Esophagus squamous epithelium (tissue), 5 donors: ENCODE results near the gene SAPCD1. TPM values are rescaled to one million over a fixed set of nuclear protein-coding genes. Genes with fewer than 3 reads are reported as not detected.

Source experiments
- DNase-seq: peaks from one replicate; lab custom pipeline; 2025; lab: John Stamatoyannopoulos, UW
- H3K27ac ChIP-seq, 4 donors: fragments of 200-600 bp; sonication (generic); one replicate each; pipeline ENCODE4 v1.5.1; 2016 to 2019; ENCODE audit warnings: mild to moderate bottlenecking in 1 of 4
- H3K27me3 ChIP-seq, 4 donors: fragments of 200-600 bp; sonication (generic); 1 replicate in 3 of 4; 2 replicates in 1 of 4; pipeline versions ENCODE4 v1.5.1 to v1.6.0; 2017 to 2021; ENCODE audit warnings: antibody characterized with exemption in 1 of 4
- H3K36me3 ChIP-seq, 3 donors: fragments of 200-600 bp; sonication (generic); one replicate each; pipeline ENCODE4 v1.5.1; 2016 to 2019
- H3K4me1 ChIP-seq, 3 donors: fragments of 200-600 bp; sonication (generic); one replicate each; pipeline ENCODE4 v1.5.1; 2017 to 2019
- H3K4me3 ChIP-seq, 4 donors: fragments of 200-600 bp; sonication (generic); 1 replicate in 3 of 4; 2 replicates in 1 of 4; pipeline ENCODE4 v1.5.1; 2016 to 2019; ENCODE audit warnings: mild to moderate bottlenecking in 2 of 4, moderate library complexity in 1 of 4
- H3K9me3 ChIP-seq, 3 donors: fragments of 200-600 bp; sonication (generic); one replicate each; pipeline ENCODE4 v1.5.1; 2016 to 2019
- POLR2A ChIP-seq, 4 donors: fragments of 450-650 bp; IDR thresholded peaks; one replicate each; pipeline ENCODE4 v1.6.1; 2017; ENCODE audit warnings: antibody characterized with exemption in 4 of 4, mild to moderate bottlenecking in 4 of 4, moderate library complexity in 3 of 4
- WGBS, 2 donors: methylation state at CpG; one replicate each; pipeline ENCODE4 v1.1.5; 2018; 5-methylcytosine and 5-hydroxymethylcytosine counted together
- intact Hi-C: fragments of 100-400 bp; cut with DNase I; formaldehyde crosslinking; loops from one replicate; pipeline ENCODE4 v1.15.0; 2022
- total RNA-seq, 4 donors: library from RNA; depleted of rRNA; stranded (reverse); fragments of >200 nt; gene quantifications; one replicate each; pipeline ENCODE4 v1.1.0, GENCODE V29; 2016
- TF ChIP-seq, protein P1 (sequence below), 6 experiments: fragments of 450-650 bp in 4 of 6; fragments of 200-600 bp in 2 of 6; sonication (generic) in 2 of 6; IDR thresholded peaks; one replicate each; pipeline ENCODE4 v1.5.1; 2016 to 2019; ENCODE audit warnings: antibody characterized with exemption in 6 of 6, mild to moderate bottlenecking in 4 of 6, moderate library complexity in 4 of 6
- donor health status: DM: yes; HTN: yes; CAD: no.

Gene SAPCD1
- total RNA-seq, 4 donors from 2014 or later: 0.45 to 2.9 (median 1.1) TPM

- peak within 1 kb of the TSS in 3 of 4 donors; percentile 20 to 94 (median 88) for H3K27ac ChIP-seq
- DNase-seq: no peak
- peaks cover 0 to 5% (median 0%) of the 10 kb centered on the region in 3 donors for H3K36me3 ChIP-seq
- TF ChIP-seq, protein P1, sequence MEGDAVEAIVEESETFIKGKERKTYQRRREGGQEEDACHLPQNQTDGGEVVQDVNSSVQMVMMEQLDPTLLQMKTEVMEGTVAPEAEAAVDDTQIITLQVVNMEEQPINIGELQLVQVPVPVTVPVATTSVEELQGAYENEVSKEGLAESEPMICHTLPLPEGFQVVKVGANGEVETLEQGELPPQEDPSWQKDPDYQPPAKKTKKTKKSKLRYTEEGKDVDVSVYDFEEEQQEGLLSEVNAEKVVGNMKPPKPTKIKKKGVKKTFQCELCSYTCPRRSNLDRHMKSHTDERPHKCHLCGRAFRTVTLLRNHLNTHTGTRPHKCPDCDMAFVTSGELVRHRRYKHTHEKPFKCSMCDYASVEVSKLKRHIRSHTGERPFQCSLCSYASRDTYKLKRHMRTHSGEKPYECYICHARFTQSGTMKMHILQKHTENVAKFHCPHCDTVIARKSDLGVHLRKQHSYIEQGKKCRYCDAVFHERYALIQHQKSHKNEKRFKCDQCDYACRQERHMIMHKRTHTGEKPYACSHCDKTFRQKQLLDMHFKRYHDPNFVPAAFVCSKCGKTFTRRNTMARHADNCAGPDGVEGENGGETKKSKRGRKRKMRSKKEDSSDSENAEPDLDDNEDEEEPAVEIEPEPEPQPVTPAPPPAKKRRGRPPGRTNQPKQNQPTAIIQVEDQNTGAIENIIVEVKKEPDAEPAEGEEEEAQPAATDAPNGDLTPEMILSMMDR (IDR thresholded peaks at IDR 0.05): no peak
- no peak for TF ChIP-seq POLR2A (IDR thresholded peaks at IDR 0.05)
- intact Hi-C loops: no loop called here
- no peak within 1 kb of the TSS for H3K4me3 ChIP-seq
- H3K27me3 ChIP-seq: no peaks in the 10 kb centered on the region
- no peaks in the 10 kb centered on the region for H3K9me3 ChIP-seq
- H3K4me1 ChIP-seq: peaks cover 5 to 74% (median 23%) of the 10 kb centered on the region in 3 donors
- WGBS, 2 donors: 80 to 85% methylated on average over 4 of the region's 4 CpGs
Measured at GRCh38 chr6:31721351-31722020, 41.0 kb upstream of the SAPCD1 start, which contains the start of gene LY6G6C. Gene LY6G6C, minus strand, starts transcription at chr6:31721746. Its CDS starts 67 bp downstream, at chr6:31721679.

DNA sequence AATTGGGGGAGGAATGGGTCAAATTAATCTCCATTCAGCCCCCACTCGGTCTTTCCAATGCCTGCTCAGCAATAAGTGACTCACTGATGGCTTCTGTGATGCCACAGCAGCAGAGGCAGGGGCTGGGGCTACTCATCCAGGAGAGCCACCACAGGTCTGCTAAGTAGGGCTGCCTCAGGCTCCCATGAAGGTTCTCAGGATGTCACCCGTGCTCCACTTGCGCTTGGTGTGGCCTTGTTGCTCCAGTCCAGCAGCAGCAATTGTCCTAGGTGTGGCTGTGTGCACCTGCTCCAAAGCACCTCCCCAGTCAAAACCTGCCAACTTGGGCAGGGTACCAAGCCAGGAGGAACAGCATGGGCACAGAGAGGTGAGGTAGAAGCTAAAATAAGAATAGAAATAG lies 40.3 kb upstream of the SAPCD1 start:
- H3K27me3 ChIP-seq: no peaks in the 10 kb centered on the region
- peaks cover 10 to 74% (median 22%) of the 10 kb centered on the region in 3 donors for H3K4me1 ChIP-seq
- no peak overlapping the region for H3K4me3 ChIP-seq
- no peak for DNase-seq
- TF ChIP-seq, protein P1 (IDR thresholded peaks at IDR 0.05): no peak
- no peak for TF ChIP-seq POLR2A (IDR thresholded peaks at IDR 0.05)
- WGBS, 2 donors: 78 to 89% methylated on average over 1 to 2 of the region's 3 CpGs
- intact Hi-C loops: no loop called here
- H3K27ac ChIP-seq: peak overlapping the region in 3 of 4 donors; percentile 20 to 94 (median 62)
- H3K36me3 ChIP-seq: peaks cover 0 to 12% (median 0%) of the 10 kb centered on the region in 3 donors
- no peaks in the 10 kb centered on the region for H3K9me3 ChIP-seq

- Histone ChIP-seq H3K36me3 (peaks cover 0 to 25% (median 0%) of the 10 kb centered on the region in 3 donors), H3K27me3 (no peaks in the 10 kb centered on the region), H3K27ac (peak within 1 kb of the TSS in 2 of 4 donors; percentile 62 to 94), H3K9me3 (no peaks in the 10 kb centered on the region), H3K4me1 (peaks cover 13 to 75% (median 22%) of the 10 kb centered on the region in 3 donors), H3K4me3 (no peak within 1 kb of the TSS)
- WGBS, 2 donors: 75 to 79% methylated on average over 8 to 14 of the region's 46 CpGs
- no peak for TF ChIP-seq POLR2A (IDR thresholded peaks at IDR 0.05)
- intact Hi-C loops: no loop called here
- DNase-seq: no peak
Measured at GRCh38 chr6:31723245-31723979, 39.0 kb upstream of the SAPCD1 start, which contains the start of gene MPIG6B. Gene MPIG6B, plus strand, starts transcription at chr6:31723373. Its CDS starts 11 bp downstream, at chr6:31723384.

DNA sequence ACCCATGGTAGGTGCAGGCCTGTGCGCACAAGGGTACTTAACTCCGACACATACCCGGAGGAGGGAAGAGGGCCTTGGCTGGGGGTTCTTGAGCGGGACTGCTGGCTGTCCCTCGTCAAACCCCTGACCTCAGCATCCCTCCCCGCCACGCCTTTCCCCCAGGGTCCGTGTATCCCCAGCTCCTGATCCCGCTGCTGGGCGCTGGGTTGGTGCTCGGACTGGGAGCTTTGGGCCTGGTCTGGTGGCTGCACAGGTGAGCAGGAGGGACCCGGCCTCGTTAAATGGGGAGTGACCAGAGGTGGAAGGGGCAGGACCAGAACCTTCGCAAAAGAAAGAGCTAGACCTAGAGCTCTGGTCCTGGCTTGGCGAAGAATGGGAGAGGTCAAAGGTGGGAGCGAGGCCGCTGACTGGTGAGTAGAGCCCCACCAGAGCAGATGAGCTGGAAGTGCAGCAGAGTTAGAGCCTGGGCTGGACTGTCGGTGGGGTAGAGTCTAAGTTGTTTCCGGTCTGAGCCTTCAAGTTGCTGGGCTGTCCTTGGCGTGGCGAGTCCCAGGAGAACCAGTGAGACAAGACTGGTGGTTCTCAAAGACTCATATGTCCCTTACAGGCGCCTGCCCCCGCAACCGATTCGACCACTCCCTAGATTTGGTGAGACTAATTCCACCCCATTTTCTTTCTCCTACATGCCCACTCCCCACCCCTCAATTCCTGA lies 38.3 kb upstream of the SAPCD1 start:
- WGBS, 2 donors: 84% methylated on average over 13 to 18 of the region's 25 CpGs
- H3K27ac ChIP-seq: peak overlapping the region in 2 of 4 donors; percentile 10 to 21
- H3K36me3 ChIP-seq: peaks cover 0 to 26% (median 0%) of the 10 kb centered on the region in 3 donors
- TF ChIP-seq, protein P1 (IDR thresholded peaks at IDR 0.05): no peak
- TF ChIP-seq POLR2A (IDR thresholded peaks at IDR 0.05): no peak
- H3K4me1 ChIP-seq: peaks cover 20 to 75% (median 24%) of the 10 kb centered on the region in 3 donors
- intact Hi-C loops: no loop called here
- H3K4me3 ChIP-seq: no peak overlapping the region
- H3K9me3 ChIP-seq: no peaks in the 10 kb centered on the region
- no peaks in the 10 kb centered on the region for H3K27me3 ChIP-seq
- DNase-seq: no peak
